HCT116 (cell line): ENCODE data around the gene C1orf115.

ENCODE experiments used
- ATF3 ChIP-seq: IDR thresholded peaks from 2 replicates; pipeline ENCODE4 v1.6.1; 2012
- CEBPB ChIP-seq: IDR thresholded peaks from 2 replicates; pipeline ENCODE4 v1.6.1; 2012; ENCODE audit warnings: low read depth
- EGR1 ChIP-seq: IDR thresholded peaks from 2 replicates; pipeline ENCODE4 v1.6.1; 2012; ENCODE audit warnings: low read depth
- EZH2 ChIP-seq: fragments of 200-600 bp; sonication (generic); IDR thresholded peaks from 2 replicates; pipeline ENCODE4 v1.6.1; 2017; ENCODE audit warnings: antibody characterized with exemption, mixed run types
- EZH2phosphoT487 ChIP-seq: fragments of 200-600 bp; IDR thresholded peaks from 2 replicates; pipeline ENCODE4 v1.6.1; 2018; ENCODE audit warnings: antibody characterized with exemption, borderline replicate concordance
- POLR2A ChIP-seq: IDR thresholded peaks from 2 replicates; pipeline ENCODE4 v1.7.0; 2011; ENCODE audit warnings: borderline replicate concordance; ENCODE audit not compliant: insufficient read depth, insufficient read length; ENCODE audit errors: extremely low read depth
- POLR2AphosphoS5 ChIP-seq: IDR thresholded peaks from 2 replicates; pipeline ENCODE4 v1.6.1; 2011; ENCODE audit warnings: mild to moderate bottlenecking, low read depth, low read length, moderate library complexity
- REST ChIP-seq: IDR thresholded peaks from 2 replicates; pipeline ENCODE4 v1.6.1; 2012; ENCODE audit warnings: low read depth
- SIN3A ChIP-seq: IDR thresholded peaks from 2 replicates; pipeline ENCODE4 v1.6.1; 2012; ENCODE audit warnings: low read depth
- YY1 ChIP-seq: IDR thresholded peaks from 2 replicates; pipeline ENCODE4 v1.6.1; 2011; ENCODE audit warnings: low read length, low read depth, moderate library complexity, mild to moderate bottlenecking; ENCODE audit not compliant: insufficient replicate concordance; ENCODE audit errors: extremely low read depth
- ZNF274 ChIP-seq: fragments of 200-500 bp; sonication (Bioruptor generic); IDR thresholded peaks from 2 replicates; pipeline ENCODE4 v1.6.1; 2014; ENCODE audit warnings: mild to moderate bottlenecking, low read depth, low read length, inconsistent platforms
- TF ChIP-seq, protein P1 (sequence below), 3 experiments: fragments of 200-600 bp in 1 of 3; sonication (generic) in 1 of 3; IDR thresholded peaks in 2 of 3; conservative IDR thresholded peaks in 1 of 3; 2 replicates each; pipeline ENCODE4 v1.5.1; 2012 to 2017; ENCODE audit warnings: low read depth in 2 of 3, low read length in 2 of 3, antibody characterized with exemption in 1 of 3, borderline replicate concordance in 1 of 3, control low read depth in 1 of 3, mild to moderate bottlenecking in 1 of 3, mixed read lengths in 1 of 3, mixed run types in 1 of 3, moderate library complexity in 1 of 3; ENCODE audit not compliant: insufficient read depth in 1 of 3

- TF ChIP-seq EGR1 (no peak), EZH2 (no peak), POLR2AphosphoS5 (no peak), REST (no peak), EZH2phosphoT487 (no peak), CEBPB (no peak), SIN3A (no peak), POLR2A (no peak), YY1 (no peak), ATF3 (no peak), ZNF274 (no peak)
- TF ChIP-seq, protein P1, sequence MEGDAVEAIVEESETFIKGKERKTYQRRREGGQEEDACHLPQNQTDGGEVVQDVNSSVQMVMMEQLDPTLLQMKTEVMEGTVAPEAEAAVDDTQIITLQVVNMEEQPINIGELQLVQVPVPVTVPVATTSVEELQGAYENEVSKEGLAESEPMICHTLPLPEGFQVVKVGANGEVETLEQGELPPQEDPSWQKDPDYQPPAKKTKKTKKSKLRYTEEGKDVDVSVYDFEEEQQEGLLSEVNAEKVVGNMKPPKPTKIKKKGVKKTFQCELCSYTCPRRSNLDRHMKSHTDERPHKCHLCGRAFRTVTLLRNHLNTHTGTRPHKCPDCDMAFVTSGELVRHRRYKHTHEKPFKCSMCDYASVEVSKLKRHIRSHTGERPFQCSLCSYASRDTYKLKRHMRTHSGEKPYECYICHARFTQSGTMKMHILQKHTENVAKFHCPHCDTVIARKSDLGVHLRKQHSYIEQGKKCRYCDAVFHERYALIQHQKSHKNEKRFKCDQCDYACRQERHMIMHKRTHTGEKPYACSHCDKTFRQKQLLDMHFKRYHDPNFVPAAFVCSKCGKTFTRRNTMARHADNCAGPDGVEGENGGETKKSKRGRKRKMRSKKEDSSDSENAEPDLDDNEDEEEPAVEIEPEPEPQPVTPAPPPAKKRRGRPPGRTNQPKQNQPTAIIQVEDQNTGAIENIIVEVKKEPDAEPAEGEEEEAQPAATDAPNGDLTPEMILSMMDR (IDR thresholded peaks at IDR 0.05 in 2 of 3, conservative IDR thresholded peaks at IDR 0.05 in 1 of 3; ENCODE audit: borderline replicate concordance in 1 of 3, insufficient read depth in 1 of 3, low read depth in 2 of 3, low read length in 2 of 3) = no peak
Measured at GRCh38 chr1:220732137-220732536, 42.0 kb downstream of the C1orf115 start.
